ENCODE measurements around the gene ACIN1. TPM values are rescaled to one million over a fixed set of nuclear protein-coding genes. Genes with fewer than 3 reads are reported as not detected.

The ACIN1 gene
- total and polyA plus RNA-seq, 2 experiments from 2014 or later, result 76.1 to 172 TPM

GRCh38 chr14:23114669-23115038, 19.7 kb upstream of the ACIN1 start:
- ATAC-seq (no peak), DNase-seq (ENCODE audit: low spot score) (no peak)
- H3K36me3 ChIP-seq (ENCODE audit: insufficient read depth), result no peaks in the 10 kb centered on the region
- peaks cover 25% of the 10 kb centered on the region for H3K4me1 Mint-ChIP-seq
- no peaks in the 10 kb centered on the region for H3F3A ChIP-seq (replicated peaks; ENCODE audit: low read depth)
- H3K27me3 ChIP-seq (ENCODE audit: insufficient read depth), result no peaks in the 10 kb centered on the region
- H3K9me2 ChIP-seq (ENCODE audit: insufficient read depth), result no peaks in the 10 kb centered on the region
- no peak overlapping the region; the same call in 2 of the 3 replicates for H3K4me3 Mint-ChIP-seq
- no peaks in the 10 kb centered on the region for H3K36me3 Mint-ChIP-seq (ENCODE audit: low read depth)
- no peak overlapping the region for H3K27ac Mint-ChIP-seq
- H3K9me3 Mint-ChIP-seq, result no peaks in the 10 kb centered on the region; the same call in 2 of the 3 replicates
- no peaks in the 10 kb centered on the region for H4K20me1 ChIP-seq (replicated peaks; ENCODE audit: insufficient read depth)
- H2AFZ ChIP-seq, result no peak overlapping the region
- no peaks in the 10 kb centered on the region for H3K79me2 ChIP-seq (replicated peaks; ENCODE audit: insufficient read depth)
- no peak overlapping the region for H3K27ac ChIP-seq (ENCODE audit: low read depth)
- peaks cover 8% of the 10 kb centered on the region for H3K27me3 Mint-ChIP-seq (ENCODE audit: insufficient read depth, low read depth, poor library complexity)
- peaks cover 18% of the 10 kb centered on the region for H3K4me1 ChIP-seq (ENCODE audit: insufficient read depth)
- no peak overlapping the region for H3K4me3 ChIP-seq
- TF ChIP-seq ETS1 (IDR thresholded peaks at IDR 0.05) (no peak), CTCF (conservative IDR thresholded peaks at IDR 0.05; ENCODE audit: low read depth in 2 of 2) (peak; percentile 15 to 36; a peak in 2 of 4 replicates)
- no peak overlapping the region for H3K4me2 ChIP-seq

- Mint-ChIP-seq H3K9me3 (no peaks in the 10 kb centered on the region; the same call in 2 of the 3 replicates), H3K4me3 (no peak overlapping the region; the same call in 2 of the 3 replicates), H3K4me1 (peaks cover 20% of the 10 kb centered on the region), H3K27ac (no peak overlapping the region), H3K36me3 (ENCODE audit: low read depth) (peaks cover 2% of the 10 kb centered on the region; the same call in 1 of the 3 replicates), H3K27me3 (ENCODE audit: insufficient read depth, low read depth, poor library complexity) (peaks cover 8% of the 10 kb centered on the region)
- ATAC-seq (no peak), DNase-seq (ENCODE audit: low spot score) (no peak)
- H3K4me2 ChIP-seq, result peak overlapping the region; percentile 21
- no peaks in the 10 kb centered on the region for H3K9me2 ChIP-seq (ENCODE audit: insufficient read depth)
- peak overlapping the region; percentile 86 for H2AFZ ChIP-seq
- no peak overlapping the region for H3K4me3 ChIP-seq
- H3K4me1 ChIP-seq (ENCODE audit: insufficient read depth), result peaks cover 12% of the 10 kb centered on the region; the same call in 1 of the 2 replicates
- no peaks in the 10 kb centered on the region for H3K36me3 ChIP-seq (ENCODE audit: insufficient read depth)
- TF ChIP-seq EZH2 (IDR thresholded peaks at IDR 0.05; ENCODE audit: low read depth, unreplicated experiment), result no peak
- TF ChIP-seq EZH2phosphoT487 (IDR thresholded peaks at IDR 0.05; ENCODE audit: unreplicated experiment), result no peak
- TF ChIP-seq ZNF114 (CRISPR knock-in tag; IDR thresholded peaks at IDR 0.05), result no peak
- no peak overlapping the region for H3K27ac ChIP-seq (ENCODE audit: low read depth)
- no peaks in the 10 kb centered on the region for H3K79me2 ChIP-seq (replicated peaks; ENCODE audit: insufficient read depth)
- no peaks in the 10 kb centered on the region for H3F3A ChIP-seq (replicated peaks; ENCODE audit: low read depth)
- H4K20me1 ChIP-seq (replicated peaks; ENCODE audit: insufficient read depth), result no peaks in the 10 kb centered on the region
- no peaks in the 10 kb centered on the region for H3K27me3 ChIP-seq (ENCODE audit: insufficient read depth)
Measured at GRCh38 chr14:23114120-23114458, 19.2 kb upstream of the ACIN1 start.

- Histone ChIP-seq H3K79me2 (replicated peaks; ENCODE audit: insufficient read depth) (no peaks in the 10 kb centered on the region), H3K36me3 (ENCODE audit: insufficient read depth) (no peaks in the 10 kb centered on the region), H3K4me1 (ENCODE audit: insufficient read depth) (peaks cover 12% of the 10 kb centered on the region; the same call in 1 of the 2 replicates), H3K4me2 (peak overlapping the region; percentile 21), H3K4me3 (no peak overlapping the region), H3K27ac (ENCODE audit: low read depth) (no peak overlapping the region), H4K20me1 (replicated peaks; ENCODE audit: insufficient read depth) (no peaks in the 10 kb centered on the region), H3K27me3 (ENCODE audit: insufficient read depth) (no peaks in the 10 kb centered on the region), H3K9me2 (ENCODE audit: insufficient read depth) (no peaks in the 10 kb centered on the region), H2AFZ (peak overlapping the region; percentile 86), H3F3A (replicated peaks; ENCODE audit: low read depth) (no peaks in the 10 kb centered on the region)
- peaks cover 4% of the 10 kb centered on the region; the same call in 1 of the 3 replicates for H3K36me3 Mint-ChIP-seq (ENCODE audit: low read depth)
- ATAC-seq (peak; percentile 47), DNase-seq (ENCODE audit: low spot score) (no peak)
- H3K4me1 Mint-ChIP-seq, result peaks cover 19% of the 10 kb centered on the region
- H3K9me3 Mint-ChIP-seq, result no peaks in the 10 kb centered on the region; the same call in 2 of the 3 replicates
- H3K27me3 Mint-ChIP-seq (ENCODE audit: insufficient read depth, low read depth, poor library complexity), result peaks cover 5% of the 10 kb centered on the region
- no peak overlapping the region for H3K27ac Mint-ChIP-seq
- H3K4me3 Mint-ChIP-seq, result no peak overlapping the region
- TF ChIP-seq STAT1 (IDR thresholded peaks at IDR 0.05; ENCODE audit: unreplicated experiment) (no peak), POLR2AphosphoS5 (IDR thresholded peaks at IDR 0.05; ENCODE audit: low read depth) (no peak), EZH2 (IDR thresholded peaks at IDR 0.05; ENCODE audit: low read depth, unreplicated experiment) (no peak), ZNF114 (CRISPR knock-in tag; IDR thresholded peaks at IDR 0.05) (no peak), JUNB (IDR thresholded peaks at IDR 0.05; ENCODE audit: unreplicated experiment) (no peak), EZH2phosphoT487 (IDR thresholded peaks at IDR 0.05; ENCODE audit: unreplicated experiment) (no peak), ETS1 (IDR thresholded peaks at IDR 0.05) (no peak), ZNF331 (CRISPR knock-in tag; IDR thresholded peaks at IDR 0.05; ENCODE audit: low read depth) (no peak), REST (IDR thresholded peaks at IDR 0.05; ENCODE audit: unreplicated experiment) (no peak), NANOG (IDR thresholded peaks at IDR 0.05; ENCODE audit: borderline replicate concordance) (no peak)
Measured at GRCh38 chr14:23113431-23114119, 18.6 kb upstream of the ACIN1 start.

Data from GM23338 (cell line).